ENCODE data around the gene STARD3.

Gene STARD3

GRCh38 chr17:39677542-39678339, 40.8 kb downstream of the STARD3 start:
- no peak for ATAC-seq (replicated peaks)
- Mint-ChIP-seq H3K4me3 (peak overlapping the region in 1 of 2 donors; percentile 39), H3K9me3 (no peaks in the 10 kb centered on the region), H3K27ac (peak overlapping the region; percentile 74), H3K27me3 (no peaks in the 10 kb centered on the region), H3K36me3 (peaks cover 2 to 16% of the 10 kb centered on the region in 2 donors), H3K4me1 (peaks cover 72 to 90% of the 10 kb centered on the region in 2 donors)
- DNase-seq = no peak

GRCh38 chr17:39678340-39679116, 41.6 kb downstream of the STARD3 start:
- Mint-ChIP-seq H3K4me3 (peak overlapping the region in 1 of 2 donors; percentile 39), H3K36me3 (peaks cover 4 to 21% of the 10 kb centered on the region in 2 donors), H3K4me1 (peaks cover 67 to 82% of the 10 kb centered on the region in 2 donors), H3K27me3 (no peaks in the 10 kb centered on the region), H3K27ac (peak overlapping the region; percentile 91), H3K9me3 (no peaks in the 10 kb centered on the region)
- ATAC-seq (replicated peaks) (no peak), DNase-seq (no peak)

GRCh38 chr17:39679521-39680192, 42.7 kb downstream of the STARD3 start:
- H3K27ac Mint-ChIP-seq = peak overlapping the region; percentile 91
- DNase-seq = no peak
- peak overlapping the region; percentile 40 to 48 for H3K4me3 Mint-ChIP-seq
- H3K9me3 Mint-ChIP-seq = no peaks in the 10 kb centered on the region
- H3K36me3 Mint-ChIP-seq = peaks cover 9 to 28% of the 10 kb centered on the region in 2 donors
- ATAC-seq (replicated peaks) = peak; percentile 53 to 58
- no peaks in the 10 kb centered on the region for H3K27me3 Mint-ChIP-seq
- peaks cover 60 to 71% of the 10 kb centered on the region in 2 donors for H3K4me1 Mint-ChIP-seq

- Mint-ChIP-seq H3K9me3 (peaks cover 1 to 3% of the 10 kb centered on the region in 2 donors), H3K36me3 (peaks cover 12 to 34% of the 10 kb centered on the region in 2 donors), H3K4me1 (peaks cover 37 to 41% of the 10 kb centered on the region in 2 donors), H3K4me3 (no peak overlapping the region), H3K27me3 (no peaks in the 10 kb centered on the region), H3K27ac (no peak overlapping the region)
- ATAC-seq (replicated peaks) (no peak), DNase-seq (no peak)
Measured at GRCh38 chr17:39683295-39683939, 46.5 kb downstream of the STARD3 start.

- H3K27ac Mint-ChIP-seq = no peak overlapping the region
- ATAC-seq (replicated peaks) (no peak), DNase-seq (no peak)
- no peak overlapping the region for H3K4me3 Mint-ChIP-seq
- peaks cover 1 to 3% of the 10 kb centered on the region in 2 donors for H3K9me3 Mint-ChIP-seq
- peaks cover 32 to 37% of the 10 kb centered on the region in 2 donors for H3K4me1 Mint-ChIP-seq
- H3K36me3 Mint-ChIP-seq = peaks cover 12 to 27% of the 10 kb centered on the region in 2 donors
- H3K27me3 Mint-ChIP-seq = no peaks in the 10 kb centered on the region
Measured at GRCh38 chr17:39684369-39685192, 47.6 kb downstream of the STARD3 start.

- Mint-ChIP-seq H3K27me3 (no peaks in the 10 kb centered on the region), H3K4me1 (peaks cover 15 to 19% of the 10 kb centered on the region in 2 donors), H3K9me3 (peaks cover 1 to 3% of the 10 kb centered on the region in 2 donors), H3K36me3 (peaks cover 12 to 23% of the 10 kb centered on the region in 2 donors), H3K27ac (peak overlapping the region; percentile 33), H3K4me3 (peak overlapping the region; percentile 91 to 96)
- no peak for ATAC-seq (replicated peaks)
- DNase-seq = no peak
Measured at GRCh38 chr17:39687101-39687545, 50.2 kb downstream of the STARD3 start.

- peak within 1 kb of the TSS; percentile 91 to 96 for H3K4me3 Mint-ChIP-seq
- H3K36me3 Mint-ChIP-seq = peaks cover 12 to 23% of the 10 kb centered on the region in 2 donors
- peak within 1 kb of the TSS; percentile 98 for H3K27ac Mint-ChIP-seq
- peaks cover 15 to 17% of the 10 kb centered on the region in 2 donors for H3K4me1 Mint-ChIP-seq
- ATAC-seq (replicated peaks) (peak; percentile 94), DNase-seq (peak; percentile 85)
- peaks cover 1 to 3% of the 10 kb centered on the region in 2 donors for H3K9me3 Mint-ChIP-seq
- no peaks in the 10 kb centered on the region for H3K27me3 Mint-ChIP-seq
Measured at GRCh38 chr17:39687546-39688474, 50.9 kb downstream of the STARD3 start, which contains the start of gene PGAP3. PGAP3 (minus strand) TSS chr17:39688057; CDS start chr17:39688014, 43 bp downstream.

GRCh38 chr17:39688475-39688835, 51.5 kb downstream of the STARD3 start:
- H3K27ac Mint-ChIP-seq = peak overlapping the region; percentile 98
- no peaks in the 10 kb centered on the region for H3K27me3 Mint-ChIP-seq
- ATAC-seq (replicated peaks) = no peak
- no peak for DNase-seq
- H3K36me3 Mint-ChIP-seq = peaks cover 10 to 22% of the 10 kb centered on the region in 2 donors
- peaks cover 15 to 17% of the 10 kb centered on the region in 2 donors for H3K4me1 Mint-ChIP-seq
- peak overlapping the region; percentile 91 to 96 for H3K4me3 Mint-ChIP-seq
- H3K9me3 Mint-ChIP-seq = peaks cover 1 to 3% of the 10 kb centered on the region in 2 donors

GRCh38 chr17:39688945-39689344, 52.0 kb downstream of the STARD3 start:
- peaks cover 10 to 22% of the 10 kb centered on the region in 2 donors for H3K36me3 Mint-ChIP-seq
- peaks cover 15 to 17% of the 10 kb centered on the region in 2 donors for H3K4me1 Mint-ChIP-seq
- ATAC-seq (replicated peaks) = no peak
- H3K27me3 Mint-ChIP-seq = no peaks in the 10 kb centered on the region
- DNase-seq = no peak
- peak overlapping the region; percentile 98 for H3K27ac Mint-ChIP-seq
- peak overlapping the region; percentile 91 to 96 for H3K4me3 Mint-ChIP-seq
- peaks cover 1 to 3% of the 10 kb centered on the region in 2 donors for H3K9me3 Mint-ChIP-seq

GRCh38 chr17:39694593-39694992, 57.6 kb downstream of the STARD3 start:
- H3K9me3 Mint-ChIP-seq = no peaks in the 10 kb centered on the region
- H3K4me3 Mint-ChIP-seq = no peak overlapping the region
- no peak overlapping the region for H3K27ac Mint-ChIP-seq
- no peak for DNase-seq
- peaks cover 24 to 36% of the 10 kb centered on the region in 2 donors for H3K36me3 Mint-ChIP-seq
- H3K27me3 Mint-ChIP-seq = peaks cover 9 to 10% of the 10 kb centered on the region in 2 donors
- no peak for ATAC-seq (replicated peaks)
- peaks cover under 1 to 2% of the 10 kb centered on the region in 2 donors for H3K4me1 Mint-ChIP-seq

GRCh38 chr17:39695089-39695474, 58.1 kb downstream of the STARD3 start:
- no peak overlapping the region for H3K27ac Mint-ChIP-seq

GRCh38 chr17:39696731-39697130, 59.8 kb downstream of the STARD3 start:
- Mint-ChIP-seq H3K4me1 (peaks cover 3 to 19% of the 10 kb centered on the region in 2 donors), H3K27ac (no peak overlapping the region)

More at GRCh38 chr17:39695089-39695474, 58.1 kb downstream of the STARD3 start:
- no peak overlapping the region for H3K4me3 Mint-ChIP-seq
- ATAC-seq (replicated peaks) (no peak), DNase-seq (no peak)
- peaks cover 13 to 15% of the 10 kb centered on the region in 2 donors for H3K27me3 Mint-ChIP-seq
- peaks cover 3 to 6% of the 10 kb centered on the region in 2 donors for H3K4me1 Mint-ChIP-seq
- peaks cover 25 to 38% of the 10 kb centered on the region in 2 donors for H3K36me3 Mint-ChIP-seq
- H3K9me3 Mint-ChIP-seq = no peaks in the 10 kb centered on the region

More at GRCh38 chr17:39696731-39697130, 59.8 kb downstream of the STARD3 start:
- Mint-ChIP-seq H3K36me3 (peaks cover 25 to 43% of the 10 kb centered on the region in 2 donors), H3K4me3 (no peak overlapping the region), H3K9me3 (no peaks in the 10 kb centered on the region), H3K27me3 (peaks cover 26 to 30% of the 10 kb centered on the region in 2 donors)
- DNase-seq (no peak), ATAC-seq (replicated peaks) (no peak)

Measured in stimulated activated naive B cell treated with anti-CD40 and anti-IgM and Interleukin-4, amounts not matched to agents 10 μg/mL and 1 μg/mL and 100 μg/mL, for 72 hours (primary cell).